Osteocyte (in vitro differentiated cells): ENCODE results near the gene ASB13. TPM values are rescaled to one million over a fixed set of nuclear protein-coding genes. Genes with fewer than 3 reads are reported as not detected.
"Not testable (repeated sequence)": the region's sequence is repeated elsewhere in the genome, so short reads cannot be mapped to it uniquely, and the experiment has no call there.

ENCODE experiments used
- DNase-seq: peaks from one replicate; pipeline ENCODE4 v3.0.0; 2021; ENCODE audit warnings: mixed read lengths; ENCODE audit not compliant: unreplicated experiment; ENCODE audit errors: extremely low spot score
- H3K27ac Mint-ChIP-seq: one replicate; pipeline ENCODE4 v1.8.0; 2021; ENCODE audit warnings: mild to moderate bottlenecking, mixed read lengths; ENCODE audit not compliant: unreplicated experiment
- H3K27me3 Mint-ChIP-seq: one replicate; pipeline ENCODE4 v1.8.0; 2021; ENCODE audit warnings: mixed read lengths; ENCODE audit not compliant: unreplicated experiment
- H3K36me3 Mint-ChIP-seq: one replicate; pipeline ENCODE4 v1.8.0; 2021; ENCODE audit warnings: mixed read lengths; ENCODE audit not compliant: unreplicated experiment
- H3K4me1 Mint-ChIP-seq: one replicate; pipeline ENCODE4 v1.8.0; 2021; ENCODE audit warnings: mixed read lengths; ENCODE audit not compliant: unreplicated experiment
- H3K4me3 Mint-ChIP-seq: one replicate; pipeline ENCODE4 v1.8.0; 2021; ENCODE audit warnings: mild to moderate bottlenecking, moderate library complexity, mixed read lengths; ENCODE audit not compliant: unreplicated experiment
- H3K9me3 Mint-ChIP-seq: one replicate; pipeline ENCODE4 v1.8.0; 2021; ENCODE audit warnings: mixed read lengths; ENCODE audit not compliant: unreplicated experiment
- CTCF ChIP-seq: fragments of 200-600 bp; sonication (generic); IDR thresholded peaks from 2 replicates; pipeline ENCODE4 v1.5.0; 2021; ENCODE audit warnings: antibody characterized with exemption, mild to moderate bottlenecking, moderate library complexity
- total RNA-seq: library from RNA; stranded (reverse); gene quantifications from 2 replicates; pipeline ENCODE4 v1.2.1, GENCODE V29; 2021

Gene ASB13
- total RNA-seq, 1 donor from 2014 or later, result 18.4 TPM

GRCh38 chr10:5595994-5596471, 70.4 kb downstream of the ASB13 start:
- Mint-ChIP-seq H3K27me3 (no peaks in the 10 kb centered on the region), H3K36me3 (no peaks in the 10 kb centered on the region), H3K4me1 (peaks cover 50% of the 10 kb centered on the region), H3K27ac (peak overlapping the region; percentile 78), H3K9me3 (no peaks in the 10 kb centered on the region), H3K4me3 (no peak overlapping the region)
- no peak for DNase-seq
- no peak for TF ChIP-seq CTCF

GRCh38 chr10:5595591-5595990, 70.8 kb downstream of the ASB13 start:
- no peaks in the 10 kb centered on the region for H3K9me3 Mint-ChIP-seq
- no peaks in the 10 kb centered on the region for H3K36me3 Mint-ChIP-seq
- no peak for DNase-seq
- peak overlapping the region; percentile 78 for H3K27ac Mint-ChIP-seq
- TF ChIP-seq CTCF, result no peak
- H3K4me3 Mint-ChIP-seq, result no peak overlapping the region
- no peaks in the 10 kb centered on the region for H3K27me3 Mint-ChIP-seq
- peaks cover 53% of the 10 kb centered on the region for H3K4me1 Mint-ChIP-seq

- Mint-ChIP-seq H3K4me1 (peaks cover 56% of the 10 kb centered on the region), H3K27me3 (no peaks in the 10 kb centered on the region), H3K36me3 (no peaks in the 10 kb centered on the region), H3K27ac (peak overlapping the region; percentile 78), H3K9me3 (no peaks in the 10 kb centered on the region), H3K4me3 (no peak overlapping the region)
- TF ChIP-seq CTCF, result no peak
- DNase-seq, result no peak
Observed at GRCh38 chr10:5595095-5595494, 71.3 kb downstream of the ASB13 start.

GRCh38 chr10:5594271-5595049, 71.9 kb downstream of the ASB13 start:
- H3K27me3 Mint-ChIP-seq, result no peaks in the 10 kb centered on the region
- peak overlapping the region; percentile 78 for H3K27ac Mint-ChIP-seq
- no peak for DNase-seq
- no peak for TF ChIP-seq CTCF
- no peak overlapping the region for H3K4me3 Mint-ChIP-seq
- peaks cover 62% of the 10 kb centered on the region for H3K4me1 Mint-ChIP-seq
- no peaks in the 10 kb centered on the region for H3K36me3 Mint-ChIP-seq
- H3K9me3 Mint-ChIP-seq, result no peaks in the 10 kb centered on the region

GRCh38 chr10:5593347-5593746, 73.0 kb downstream of the ASB13 start:
- H3K27ac Mint-ChIP-seq, H3K9me3 Mint-ChIP-seq, H3K36me3 Mint-ChIP-seq, H3K4me3 Mint-ChIP-seq, DNase-seq, H3K27me3 Mint-ChIP-seq: not testable (repeated sequence)
- H3K4me1 Mint-ChIP-seq, result peaks cover 64% of the 10 kb centered on the region
